Measurements from ENCODE around the gene ATP1A3. TPM values are rescaled to one million over a fixed set of nuclear protein-coding genes. Genes with fewer than 3 reads are reported as not detected.

ATP1A3 gene
- total RNA-seq, 4 donors from 2014 or later = 0.35 to 1.3 (median 0.81) TPM

GRCh38 chr19:41984961-41985360 is 9.1 kb downstream of the ATP1A3 start:
- H3K4me1 ChIP-seq = no peaks in the 10 kb centered on the region
- no peaks in the 10 kb centered on the region for H3K9me3 ChIP-seq
- no peak for TF ChIP-seq POLR2A (IDR thresholded peaks at IDR 0.05)
- TF ChIP-seq CTCF (IDR thresholded peaks at IDR 0.05) = no peak
- no peak overlapping the region for H3K4me3 ChIP-seq
- no peak overlapping the region for H3K27ac ChIP-seq
- no peaks in the 10 kb centered on the region for H3K27me3 ChIP-seq
- H3K36me3 ChIP-seq = no peaks in the 10 kb centered on the region
- no peak for DNase-seq

GRCh38 chr19:41981724-41982123 is 12.3 kb downstream of the ATP1A3 start:
- Histone ChIP-seq H3K27me3 (no peaks in the 10 kb centered on the region), H3K4me3 (no peak overlapping the region), H3K4me1 (no peaks in the 10 kb centered on the region), H3K9me3 (no peaks in the 10 kb centered on the region), H3K36me3 (no peaks in the 10 kb centered on the region), H3K27ac (no peak overlapping the region)
- TF ChIP-seq CTCF (IDR thresholded peaks at IDR 0.05) (no peak), POLR2A (IDR thresholded peaks at IDR 0.05) (no peak)
- no peak for DNase-seq

GRCh38 chr19:41978470-41978869 is 15.6 kb downstream of the ATP1A3 start:
- TF ChIP-seq CTCF (IDR thresholded peaks at IDR 0.05) (no peak), POLR2A (IDR thresholded peaks at IDR 0.05) (no peak)
- no peak for DNase-seq
- H3K36me3 ChIP-seq = no peaks in the 10 kb centered on the region

GRCh38 chr19:41977916-41978315 is 16.1 kb downstream of the ATP1A3 start:
- Histone ChIP-seq H3K4me3 (no peak overlapping the region), H3K9me3 (no peaks in the 10 kb centered on the region), H3K27me3 (no peaks in the 10 kb centered on the region), H3K27ac (no peak overlapping the region), H3K36me3 (no peaks in the 10 kb centered on the region), H3K4me1 (no peaks in the 10 kb centered on the region)
- DNase-seq = no peak
- TF ChIP-seq CTCF (IDR thresholded peaks at IDR 0.05) (no peak), POLR2A (IDR thresholded peaks at IDR 0.05) (no peak)

More at GRCh38 chr19:41978470-41978869, 15.6 kb downstream of the ATP1A3 start:
- no peak overlapping the region for H3K27ac ChIP-seq
- H3K4me3 ChIP-seq = no peak overlapping the region
- H3K9me3 ChIP-seq = no peaks in the 10 kb centered on the region
- H3K4me1 ChIP-seq = no peaks in the 10 kb centered on the region
- no peaks in the 10 kb centered on the region for H3K27me3 ChIP-seq

GRCh38 chr19:41974652-41975051 is 19.4 kb downstream of the ATP1A3 start:
- Histone ChIP-seq H3K36me3 (no peaks in the 10 kb centered on the region), H3K27me3 (no peaks in the 10 kb centered on the region), H3K4me1 (no peaks in the 10 kb centered on the region), H3K9me3 (no peaks in the 10 kb centered on the region), H3K27ac (no peak overlapping the region), H3K4me3 (no peak overlapping the region)
- TF ChIP-seq CTCF (IDR thresholded peaks at IDR 0.05) = no peak
- no peak for TF ChIP-seq POLR2A (IDR thresholded peaks at IDR 0.05)
- no peak for DNase-seq

GRCh38 chr19:41971363-41971762 is 22.7 kb downstream of the ATP1A3 start:
- Histone ChIP-seq H3K4me1 (no peaks in the 10 kb centered on the region), H3K9me3 (no peaks in the 10 kb centered on the region), H3K27ac (no peak overlapping the region), H3K4me3 (no peak overlapping the region), H3K36me3 (no peaks in the 10 kb centered on the region), H3K27me3 (no peaks in the 10 kb centered on the region)
- no peak for TF ChIP-seq POLR2A (IDR thresholded peaks at IDR 0.05)
- TF ChIP-seq CTCF (IDR thresholded peaks at IDR 0.05) = no peak
- DNase-seq = no peak

Data from Peyer's patch (tissue), 4 donors.